Measurements from ENCODE around the gene FRRS1. TPM values are rescaled to one million over a fixed set of nuclear protein-coding genes. Genes with fewer than 3 reads are reported as not detected.
"Not testable (repeated sequence)": the region's sequence is repeated elsewhere in the genome, so short reads cannot be mapped to it uniquely, and the experiment has no call there.

FRRS1 gene
- total RNA-seq, 1 donor from 2014 or later: 4.3 TPM

GRCh38 chr1:99761774-99762173 is 4.7 kb downstream of the FRRS1 start:
- Mint-ChIP-seq H3K4me1 (ENCODE audit: unreplicated experiment) (peaks cover 30% of the 10 kb centered on the region), H3K27ac (ENCODE audit: unreplicated experiment) (no peak overlapping the region), H3K36me3 (ENCODE audit: unreplicated experiment) (peaks cover 2% of the 10 kb centered on the region), H3K27me3 (ENCODE audit: unreplicated experiment) (no peaks in the 10 kb centered on the region), H3K9me3 (ENCODE audit: unreplicated experiment) (peaks cover 8% of the 10 kb centered on the region), H3K4me3 (ENCODE audit: unreplicated experiment) (no peak overlapping the region)
- no peak for DNase-seq (ENCODE audit: extremely low spot score, unreplicated experiment)
- TF ChIP-seq, protein P1, sequence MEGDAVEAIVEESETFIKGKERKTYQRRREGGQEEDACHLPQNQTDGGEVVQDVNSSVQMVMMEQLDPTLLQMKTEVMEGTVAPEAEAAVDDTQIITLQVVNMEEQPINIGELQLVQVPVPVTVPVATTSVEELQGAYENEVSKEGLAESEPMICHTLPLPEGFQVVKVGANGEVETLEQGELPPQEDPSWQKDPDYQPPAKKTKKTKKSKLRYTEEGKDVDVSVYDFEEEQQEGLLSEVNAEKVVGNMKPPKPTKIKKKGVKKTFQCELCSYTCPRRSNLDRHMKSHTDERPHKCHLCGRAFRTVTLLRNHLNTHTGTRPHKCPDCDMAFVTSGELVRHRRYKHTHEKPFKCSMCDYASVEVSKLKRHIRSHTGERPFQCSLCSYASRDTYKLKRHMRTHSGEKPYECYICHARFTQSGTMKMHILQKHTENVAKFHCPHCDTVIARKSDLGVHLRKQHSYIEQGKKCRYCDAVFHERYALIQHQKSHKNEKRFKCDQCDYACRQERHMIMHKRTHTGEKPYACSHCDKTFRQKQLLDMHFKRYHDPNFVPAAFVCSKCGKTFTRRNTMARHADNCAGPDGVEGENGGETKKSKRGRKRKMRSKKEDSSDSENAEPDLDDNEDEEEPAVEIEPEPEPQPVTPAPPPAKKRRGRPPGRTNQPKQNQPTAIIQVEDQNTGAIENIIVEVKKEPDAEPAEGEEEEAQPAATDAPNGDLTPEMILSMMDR (IDR thresholded peaks at IDR 0.05): no peak

DNA sequence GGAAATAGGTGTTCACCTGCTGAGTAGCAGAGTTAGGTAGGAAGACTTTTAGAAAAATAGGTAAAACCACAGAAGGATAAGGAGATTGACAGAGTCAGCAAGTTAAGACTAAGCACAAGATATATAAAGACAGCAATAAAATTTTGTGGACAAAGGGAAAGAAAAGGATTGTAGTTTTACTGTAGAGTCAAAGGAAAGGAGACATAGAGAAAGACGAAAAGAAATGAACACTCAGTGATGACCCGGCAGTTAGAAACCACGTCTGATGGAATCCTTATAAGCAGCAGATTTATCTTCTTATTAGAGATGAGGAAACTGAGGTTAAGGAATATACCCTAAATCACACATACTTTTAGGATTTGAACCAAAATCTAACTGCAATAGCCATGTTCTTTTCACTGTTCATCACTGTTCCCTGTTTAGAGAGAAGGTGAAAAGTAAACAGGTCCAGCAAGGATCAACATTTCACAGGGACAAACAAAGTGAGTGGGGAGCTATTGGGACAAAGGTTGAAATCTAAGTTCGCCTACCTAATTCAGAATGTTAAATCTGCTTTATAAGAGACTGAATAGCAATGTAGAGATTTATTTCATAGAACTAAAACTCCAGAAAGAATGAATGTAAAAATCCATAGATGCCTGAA is 6.8 kb downstream of the FRRS1 start:
- Mint-ChIP-seq H3K27me3 (ENCODE audit: unreplicated experiment) (no peaks in the 10 kb centered on the region), H3K9me3 (ENCODE audit: unreplicated experiment) (peaks cover 8% of the 10 kb centered on the region), H3K4me3 (ENCODE audit: unreplicated experiment) (no peak overlapping the region), H3K27ac (ENCODE audit: unreplicated experiment) (no peak overlapping the region), H3K36me3 (ENCODE audit: unreplicated experiment) (peaks cover 2% of the 10 kb centered on the region), H3K4me1 (ENCODE audit: unreplicated experiment) (peaks cover 19% of the 10 kb centered on the region)
- no peak for DNase-seq (ENCODE audit: extremely low spot score, unreplicated experiment)
- TF ChIP-seq, protein P1 (IDR thresholded peaks at IDR 0.05): no peak

GRCh38 chr1:99758686-99759517 is 7.5 kb downstream of the FRRS1 start:
- not testable (repeated sequence) for H3K36me3 Mint-ChIP-seq (ENCODE audit: unreplicated experiment); H3K27ac Mint-ChIP-seq (ENCODE audit: unreplicated experiment); DNase-seq (ENCODE audit: extremely low spot score, unreplicated experiment); H3K9me3 Mint-ChIP-seq (ENCODE audit: unreplicated experiment); H3K27me3 Mint-ChIP-seq (ENCODE audit: unreplicated experiment); H3K4me3 Mint-ChIP-seq (ENCODE audit: unreplicated experiment)
- H3K4me1 Mint-ChIP-seq (ENCODE audit: unreplicated experiment): peaks cover 12% of the 10 kb centered on the region

GRCh38 chr1:99758073-99758511 is 8.3 kb downstream of the FRRS1 start:
- Mint-ChIP-seq H3K27me3 (ENCODE audit: unreplicated experiment) (no peaks in the 10 kb centered on the region), H3K4me3 (ENCODE audit: unreplicated experiment) (no peak overlapping the region), H3K4me1 (ENCODE audit: unreplicated experiment) (peaks cover 12% of the 10 kb centered on the region), H3K27ac (ENCODE audit: unreplicated experiment) (no peak overlapping the region), H3K9me3 (ENCODE audit: unreplicated experiment) (peaks cover 8% of the 10 kb centered on the region), H3K36me3 (ENCODE audit: unreplicated experiment) (peaks cover 2% of the 10 kb centered on the region)
- DNase-seq (ENCODE audit: extremely low spot score, unreplicated experiment): no peak
- TF ChIP-seq, protein P1 (IDR thresholded peaks at IDR 0.05): no peak

DNA sequence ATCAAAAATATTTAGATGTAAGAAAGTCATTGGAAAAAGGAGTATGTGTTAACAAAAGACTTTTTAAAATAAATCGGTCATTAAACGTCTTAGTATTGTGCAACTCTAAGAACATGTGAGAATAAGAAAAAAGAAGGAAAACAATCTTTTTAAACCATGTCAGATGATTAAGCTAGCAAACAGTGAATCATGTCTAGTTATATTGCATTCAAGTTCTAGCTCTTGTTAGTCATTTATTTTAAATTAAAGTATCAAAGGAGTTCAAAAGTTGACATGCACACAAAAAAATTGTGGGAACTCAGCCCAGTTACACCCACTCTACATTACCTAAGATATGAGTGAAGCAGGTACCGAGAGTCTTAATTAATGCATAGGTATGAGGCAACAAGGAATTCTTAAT is 9.8 kb downstream of the FRRS1 start:
- H3K4me3 Mint-ChIP-seq (ENCODE audit: unreplicated experiment): no peak overlapping the region
- H3K9me3 Mint-ChIP-seq (ENCODE audit: unreplicated experiment): peaks cover 8% of the 10 kb centered on the region
- peaks cover 2% of the 10 kb centered on the region for H3K36me3 Mint-ChIP-seq (ENCODE audit: unreplicated experiment)
- TF ChIP-seq, protein P1 (IDR thresholded peaks at IDR 0.05): no peak
- H3K27ac Mint-ChIP-seq (ENCODE audit: unreplicated experiment): no peak overlapping the region
- H3K27me3 Mint-ChIP-seq (ENCODE audit: unreplicated experiment): no peaks in the 10 kb centered on the region
- peaks cover 4% of the 10 kb centered on the region for H3K4me1 Mint-ChIP-seq (ENCODE audit: unreplicated experiment)
- no peak for DNase-seq (ENCODE audit: extremely low spot score, unreplicated experiment)
